ENCODE data around the gene ADAMTSL5.

GRCh38 chr19:1481893-1482360 is 30.9 kb downstream of the ADAMTSL5 start:
- TF ChIP-seq LCOR (CRISPR knock-in tag; IDR thresholded peaks at IDR 0.05), result no peak
- TF ChIP-seq BRCA1 (IDR thresholded peaks at IDR 0.05), result no peak
- no peak for TF ChIP-seq BRCA1 (CRISPR knock-in tag; IDR thresholded peaks at IDR 0.05)
- TF ChIP-seq CBX2 (IDR thresholded peaks at IDR 0.05; ENCODE audit: insufficient read depth, low read length, poor library complexity, severe bottlenecking), result no peak
- no peak for TF ChIP-seq PREB (CRISPR knock-in tag; IDR thresholded peaks at IDR 0.05)
- TF ChIP-seq ZNF253 (CRISPR knock-in tag; conservative IDR thresholded peaks at IDR 0.05), result no peak
- TF ChIP-seq BDP1 (IDR thresholded peaks at IDR 0.05; ENCODE audit: insufficient read depth, insufficient read length), result no peak
